A549 (cell line): ENCODE measurements around the gene UTF1. TPM values are rescaled to one million over a fixed set of nuclear protein-coding genes. Genes with fewer than 3 reads are reported as not detected.

Experiments
- ATAC-seq, 2 experiments: fragments of 200-7000 bp in 1 of 2; fragments of >200 bp in 1 of 2; cut with Nextera tagmentation in 1 of 2; cut with Tn5 transposase in 1 of 2; 3 replicates each; pipeline versions ENCODE4 v1.8.0 to v1.9.1; 2018 to 2020; ENCODE audit warnings: mild to moderate bottlenecking in 1 of 2, moderate library complexity in 1 of 2
- CTCF ChIA-PET: fragments of 300-600 bp; sonication (Branson Sonifier 250); formaldehyde crosslinking; extraction: SDS; loops from one replicate; lab custom pipeline; 2021; ENCODE audit warnings: antibody characterized with exemption, inconsistent platforms; lab: Yijun Ruan, JAX
- POLR2A ChIA-PET: fragments of 350-600 bp; formaldehyde crosslinking; extraction: SDS; loops from one replicate; lab custom pipeline; 2021; ENCODE audit warnings: antibody characterized with exemption, inconsistent platforms; lab: Yijun Ruan, JAX
- DNase-seq, 2 experiments: peaks; one replicate each; pipeline versions ENCODE4 v3.0.0 to v3.0.0-alpha.2; 2011 to 2016; ENCODE audit warnings: low read depth in 1 of 2, low spot score in 1 of 2
- FAIRE-seq: peaks from 2 replicates; lab custom pipeline; 2011; peaks lifted over from hg19 to GRCh38; lab: Jason Lieb, UNC
- H3K27ac ChIP-seq, 2 experiments: fragments of >200 bp; sonication (Bioruptor Twin); formaldehyde crosslinking; 3 replicates each; pipeline ENCODE4 v1.5.1; 2016 to 2017
- H3K4me1 ChIP-seq: fragments of >200 bp; sonication (Bioruptor Twin); formaldehyde crosslinking; 3 replicates; pipeline ENCODE4 v1.6.1; 2016
- H3K4me2 ChIP-seq: fragments of >200 bp; sonication (Bioruptor Twin); formaldehyde crosslinking; 3 replicates; pipeline ENCODE4 v1.6.1; 2016
- H3K4me3 ChIP-seq: fragments of >200 bp; sonication (Bioruptor Twin); formaldehyde crosslinking; 3 replicates; pipeline ENCODE4 v1.5.1; 2016
- H3K9me3 ChIP-seq: fragments of >200 bp; sonication (Bioruptor Twin); formaldehyde crosslinking; 3 replicates; pipeline ENCODE4 v1.6.1; 2016
- CEBPB ChIP-seq, 2 experiments: fragments of >200 bp in 1 of 2; sonication (Bioruptor Twin) in 1 of 2; formaldehyde crosslinking in 1 of 2; IDR thresholded peaks; 2 replicates each; pipeline ENCODE4 v1.6.1; 2012 to 2016
- EHMT2 ChIP-seq: fragments of 200-600 bp; sonication (generic); IDR thresholded peaks from 2 replicates; pipeline ENCODE4 v1.6.1; 2016; ENCODE audit warnings: antibody characterized with exemption, low read depth, mild to moderate bottlenecking, moderate library complexity
- FOSB ChIP-seq: fragments of 250-450 bp; sonication (Bioruptor Pico); IDR thresholded peaks from 2 replicates; pipeline ENCODE4 v1.5.0; 2020; ENCODE audit warnings: mild to moderate bottlenecking, moderate library complexity
- FOSL2 ChIP-seq, 2 experiments: fragments of 450-650 bp in 1 of 2; fragments of >200 bp in 1 of 2; sonication (Bioruptor Twin) in 1 of 2; formaldehyde crosslinking; IDR thresholded peaks; 2 replicates each; pipeline versions ENCODE4 v1.5.0 to v1.6.1; 2016 to 2020; ENCODE audit warnings: mild to moderate bottlenecking in 1 of 2, moderate library complexity in 1 of 2
- GATA3 ChIP-seq: IDR thresholded peaks from 2 replicates; pipeline ENCODE4 v1.6.1; 2012; ENCODE audit warnings: borderline replicate concordance
- JUN ChIP-seq, 2 experiments: fragments of >200 bp; sonication (Bioruptor Twin); formaldehyde crosslinking; IDR thresholded peaks; 2 replicates in 1 of 2; 3 replicates in 1 of 2; pipeline ENCODE4 v1.6.1; 2016 to 2017
- MAFK ChIP-seq: fragments of 450-650 bp; IDR thresholded peaks from 2 replicates; pipeline ENCODE4 v1.6.1; 2014; ENCODE audit not compliant: partially characterized antibody
- MYC ChIP-seq: IDR thresholded peaks from 2 replicates; pipeline ENCODE4 v1.6.1; 2012; ENCODE audit warnings: mild to moderate bottlenecking, inconsistent platforms, low read length, improper control_type of control experiment, borderline replicate concordance
- NPAS2 ChIP-seq: fragments of 250-450 bp; sonication (Bioruptor Pico); IDR thresholded peaks from 2 replicates; pipeline ENCODE4 v1.8.0; 2022; ENCODE audit warnings: mild to moderate bottlenecking, moderate library complexity, borderline replicate concordance
- POLR2A ChIP-seq: IDR thresholded peaks from 2 replicates; pipeline ENCODE4 v1.6.1; 2012; ENCODE audit warnings: mild to moderate bottlenecking, low read length
- RNF2 ChIP-seq: fragments of 200-600 bp; sonication (generic); IDR thresholded peaks from 2 replicates; pipeline ENCODE4 v1.6.1; 2016; ENCODE audit warnings: low read depth, mild to moderate bottlenecking, antibody characterized with exemption, moderate library complexity, borderline replicate concordance
- SREBF2 ChIP-seq: fragments of 450-650 bp; IDR thresholded peaks from 2 replicates; pipeline ENCODE4 v1.6.1; 2014; ENCODE audit warnings: mild to moderate bottlenecking, moderate library complexity
- WGBS: methylation state at CpG from one replicate; pipeline ENCODE4 v1.1.6; 2017; ENCODE audit errors: missing lambda C conversion rate; 5-methylcytosine and 5-hydroxymethylcytosine counted together
- polyA plus RNA-seq, 4 experiments: library from polyadenylated mRNA; depleted of rRNA in 3 of 4; stranded (reverse); fragments of >200 nt; fragmentation: RNase III in 1 of 4; extraction: RNeasy Plus Mini Kit Qiagen cat#74134 plus additional on column Dnase treatment in 1 of 4; gene quantifications; 2 replicates in 3 of 4; 3 replicates in 1 of 4; pipeline ENCODE4 v1.2.3, GENCODE V29; 2011 to 2017
- TF ChIP-seq, protein P1 (sequence below): fragments of 200-600 bp; sonication (generic); IDR thresholded peaks from 2 replicates; pipeline ENCODE4 v1.6.1; 2016; ENCODE audit warnings: antibody characterized with exemption, mild to moderate bottlenecking, moderate library complexity
- TF ChIP-seq, protein P2 (sequence below): IDR thresholded peaks from 2 replicates; pipeline ENCODE4 v1.6.1; 2012
- TF ChIP-seq, protein P3 (sequence below): fragments of 250-450 bp; sonication (Bioruptor Pico); IDR thresholded peaks from 2 replicates; pipeline ENCODE4 v1.5.0; 2020; ENCODE audit warnings: low read depth, mild to moderate bottlenecking, moderate library complexity

UTF1 gene
- polyA plus RNA-seq, 2 of the 4 experiments (the other 2 are of a cell fraction): not detected

- TF ChIP-seq, protein P1, sequence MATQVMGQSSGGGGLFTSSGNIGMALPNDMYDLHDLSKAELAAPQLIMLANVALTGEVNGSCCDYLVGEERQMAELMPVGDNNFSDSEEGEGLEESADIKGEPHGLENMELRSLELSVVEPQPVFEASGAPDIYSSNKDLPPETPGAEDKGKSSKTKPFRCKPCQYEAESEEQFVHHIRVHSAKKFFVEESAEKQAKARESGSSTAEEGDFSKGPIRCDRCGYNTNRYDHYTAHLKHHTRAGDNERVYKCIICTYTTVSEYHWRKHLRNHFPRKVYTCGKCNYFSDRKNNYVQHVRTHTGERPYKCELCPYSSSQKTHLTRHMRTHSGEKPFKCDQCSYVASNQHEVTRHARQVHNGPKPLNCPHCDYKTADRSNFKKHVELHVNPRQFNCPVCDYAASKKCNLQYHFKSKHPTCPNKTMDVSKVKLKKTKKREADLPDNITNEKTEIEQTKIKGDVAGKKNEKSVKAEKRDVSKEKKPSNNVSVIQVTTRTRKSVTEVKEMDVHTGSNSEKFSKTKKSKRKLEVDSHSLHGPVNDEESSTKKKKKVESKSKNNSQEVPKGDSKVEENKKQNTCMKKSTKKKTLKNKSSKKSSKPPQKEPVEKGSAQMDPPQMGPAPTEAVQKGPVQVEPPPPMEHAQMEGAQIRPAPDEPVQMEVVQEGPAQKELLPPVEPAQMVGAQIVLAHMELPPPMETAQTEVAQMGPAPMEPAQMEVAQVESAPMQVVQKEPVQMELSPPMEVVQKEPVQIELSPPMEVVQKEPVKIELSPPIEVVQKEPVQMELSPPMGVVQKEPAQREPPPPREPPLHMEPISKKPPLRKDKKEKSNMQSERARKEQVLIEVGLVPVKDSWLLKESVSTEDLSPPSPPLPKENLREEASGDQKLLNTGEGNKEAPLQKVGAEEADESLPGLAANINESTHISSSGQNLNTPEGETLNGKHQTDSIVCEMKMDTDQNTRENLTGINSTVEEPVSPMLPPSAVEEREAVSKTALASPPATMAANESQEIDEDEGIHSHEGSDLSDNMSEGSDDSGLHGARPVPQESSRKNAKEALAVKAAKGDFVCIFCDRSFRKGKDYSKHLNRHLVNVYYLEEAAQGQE: no peak
- TF ChIP-seq JUN (IDR thresholded peaks at IDR 0.05): peak in 1 of 2 experiments; percentile 27; a peak in 1 of 5 replicates
- TF ChIP-seq FOSL2 (IDR thresholded peaks at IDR 0.05): peak; percentile 30; the same call in 1 of the 2 replicates
- TF ChIP-seq FOSL2 (CRISPR knock-in tag; IDR thresholded peaks at IDR 0.05): peak; percentile 81
Observed at GRCh38 chr10:133258818-133259601, 29.0 kb downstream of the UTF1 start (continued).

DNA sequence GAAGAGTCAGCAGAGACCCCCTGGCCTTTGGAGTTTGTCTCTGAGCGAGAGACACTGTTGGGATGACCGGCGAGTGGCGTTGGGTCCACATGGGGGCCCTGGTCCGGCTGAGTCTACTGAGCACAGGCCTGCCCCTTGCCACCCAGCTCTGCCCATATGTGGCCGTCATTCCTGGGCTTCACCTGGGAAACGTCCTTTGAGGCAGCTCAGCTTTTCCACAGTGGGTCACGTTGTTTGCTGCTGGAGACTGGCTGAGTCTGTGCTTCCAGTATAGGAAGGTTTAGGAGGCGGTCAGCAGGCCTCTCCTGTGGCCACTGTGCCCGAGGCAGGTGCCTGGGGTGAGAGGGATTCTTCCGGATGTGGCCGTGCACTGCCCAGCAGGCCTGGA, 29.6 kb downstream of the UTF1 start:
- ATAC-seq (no peak), FAIRE-seq (no peak), DNase-seq (no peak)
- Histone ChIP-seq H3K4me1 (peaks cover 48% of the 10 kb centered on the region), H3K27ac (peak overlapping the region; percentile 80 to 91), H3K4me2 (peak overlapping the region; percentile 78), H3K4me3 (no peak overlapping the region), H3K9me3 (no peaks in the 10 kb centered on the region)
- TF ChIP-seq JUN (IDR thresholded peaks at IDR 0.05) (0 out of 5 replicates have a peak, but pooled peaks of 1 of the 2 experiments have one; percentile 10), GATA3 (no peak), RNF2 (no peak), FOSB (CRISPR knock-in tag) (no peak), EHMT2 (no peak), CEBPB (IDR thresholded peaks at IDR 0.05) (no peak), SREBF2 (no peak)
- ChIA-PET POLR2A (interaction anchor here (1.1 kb wide), 1 partner anchor 48 kb away, joined by 3 read pairs; no protein-coding TSS in a partner anchor), CTCF (interaction anchor here (0.6 to 4.0 kb wide), 9 partner anchors 14 to 116 kb away, joined by 3 to 22 read pairs (median 4); no protein-coding TSS in a partner anchor)
- 82% methylated on average over 12 of the region's 12 CpGs for WGBS

DNA sequence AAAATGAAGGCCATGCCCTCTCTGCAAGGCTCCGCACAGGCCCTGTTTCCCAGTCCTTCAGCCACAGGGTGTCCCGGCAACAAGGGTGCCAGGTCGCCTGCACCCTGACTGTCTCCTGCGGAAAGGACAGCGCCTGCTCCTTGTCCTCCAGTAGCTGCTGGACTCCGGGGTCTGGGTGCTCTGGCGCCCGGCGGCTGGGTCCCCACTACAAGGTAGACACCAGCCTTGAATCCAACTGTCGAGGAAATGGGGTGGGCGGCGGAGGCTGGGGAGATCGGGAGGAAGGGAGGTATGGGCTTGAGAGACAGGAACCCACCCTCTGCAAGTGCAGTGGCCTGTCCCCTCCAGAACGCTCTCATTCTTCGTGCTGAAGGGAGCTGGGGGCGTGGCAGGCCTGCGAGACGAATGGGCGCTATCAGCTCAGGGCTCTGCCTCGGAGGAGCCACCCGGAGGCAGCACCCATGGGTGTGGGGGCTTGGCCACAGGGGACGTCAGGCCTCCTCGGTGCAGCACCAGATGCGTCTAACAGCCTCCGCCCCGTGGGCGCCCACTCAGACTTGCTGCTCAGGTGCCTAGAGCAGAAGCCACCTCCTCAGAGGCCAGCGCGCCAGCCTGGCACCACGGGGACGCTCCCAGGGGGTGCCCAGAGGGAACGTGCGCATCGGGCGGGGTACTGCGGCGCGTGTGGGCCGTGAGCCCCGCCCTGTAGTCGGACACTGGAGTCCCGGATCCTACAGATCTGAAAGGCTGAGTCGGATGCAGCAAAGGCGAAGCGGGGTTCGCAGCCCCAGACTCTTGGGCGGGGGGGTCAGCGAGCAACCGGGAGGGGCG, 31.1 kb downstream of the UTF1 start:
- H3K4me2 ChIP-seq: peak overlapping the region; percentile 94
- no peak for FAIRE-seq

More for the DNA sequence above, 31.1 kb downstream of the UTF1 start:
- POLR2A ChIA-PET: no interaction called here
- ATAC-seq (peak; percentile 39 to 65), DNase-seq (peak; percentile 60 to 73)
- Histone ChIP-seq H3K27ac (peak overlapping the region; percentile 99), H3K4me3 (peak overlapping the region; percentile 89)
- TF ChIP-seq, protein P2, sequence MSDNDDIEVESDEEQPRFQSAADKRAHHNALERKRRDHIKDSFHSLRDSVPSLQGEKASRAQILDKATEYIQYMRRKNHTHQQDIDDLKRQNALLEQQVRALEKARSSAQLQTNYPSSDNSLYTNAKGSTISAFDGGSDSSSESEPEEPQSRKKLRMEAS: peak; percentile 71
- TF ChIP-seq NPAS2 (CRISPR knock-in tag): no peak
- TF ChIP-seq POLR2A: peak; percentile 39
- TF ChIP-seq MYC: peak; percentile 23; the same call in 1 of the 2 replicates
- no peak for TF ChIP-seq MAFK
- TF ChIP-seq, protein P3, sequence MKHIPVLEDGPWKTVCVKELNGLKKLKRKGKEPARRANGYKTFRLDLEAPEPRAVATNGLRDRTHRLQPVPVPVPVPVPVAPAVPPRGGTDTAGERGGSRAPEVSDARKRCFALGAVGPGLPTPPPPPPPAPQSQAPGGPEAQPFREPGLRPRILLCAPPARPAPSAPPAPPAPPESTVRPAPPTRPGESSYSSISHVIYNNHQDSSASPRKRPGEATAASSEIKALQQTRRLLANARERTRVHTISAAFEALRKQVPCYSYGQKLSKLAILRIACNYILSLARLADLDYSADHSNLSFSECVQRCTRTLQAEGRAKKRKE (CRISPR knock-in tag): no peak
- TF ChIP-seq, all 56 proteins: peak for 3
- 57% methylated on average over 15 of the region's 50 CpGs for WGBS
- H3K4me1 ChIP-seq: peaks cover 61% of the 10 kb centered on the region
- CTCF ChIA-PET: interaction anchor here (1.6 kb wide), 1 partner anchor 68 kb away, joined by 5 read pairs; no protein-coding TSS in a partner anchor
- no peaks in the 10 kb centered on the region for H3K9me3 ChIP-seq
